Neural crest cell (in vitro differentiated cells): ENCODE results near the gene YBX3. TPM values are rescaled to one million over a fixed set of nuclear protein-coding genes. Genes with fewer than 3 reads are reported as not detected.

ENCODE experiments used
- DNase-seq: peaks from one replicate; pipeline ENCODE4 v3.0.0; 2021; ENCODE audit warnings: low read depth, mixed read lengths, low spot score
- H3K27ac Mint-ChIP-seq: one replicate; pipeline ENCODE4 v1.8.0; 2021; ENCODE audit warnings: mild to moderate bottlenecking, mixed read lengths; ENCODE audit not compliant: unreplicated experiment
- H3K27me3 Mint-ChIP-seq: 2 replicates; pipeline ENCODE4 v1.8.0; 2021; ENCODE audit warnings: low read depth, mild to moderate bottlenecking, mixed read lengths
- H3K36me3 Mint-ChIP-seq: 2 replicates; pipeline ENCODE4 v1.8.0; 2021; ENCODE audit warnings: low read depth, mild to moderate bottlenecking, mixed read lengths
- H3K4me1 Mint-ChIP-seq: 2 replicates; pipeline ENCODE4 v1.8.0; 2021; ENCODE audit warnings: mixed read lengths
- H3K4me3 Mint-ChIP-seq: one replicate; pipeline ENCODE4 v1.8.0; 2021; ENCODE audit warnings: mild to moderate bottlenecking, mixed read lengths
- H3K9me3 Mint-ChIP-seq: 2 replicates; pipeline ENCODE4 v1.8.0; 2021; ENCODE audit warnings: mixed read lengths
- CTCF ChIP-seq: fragments of 200-600 bp; sonication (generic); conservative IDR thresholded peaks from 2 replicates; pipeline ENCODE4 v1.5.0; 2021; ENCODE audit warnings: antibody characterized with exemption, mild to moderate bottlenecking
- total RNA-seq: library from RNA; stranded (reverse); gene quantifications from 2 replicates; pipeline ENCODE4 v1.2.1, GENCODE V29; 2021

The YBX3 gene
- total RNA-seq, 1 donor from 2014 or later, result 90.4 TPM

- Mint-ChIP-seq H3K4me1 (no peaks in the 10 kb centered on the region), H3K36me3 (peaks cover 14% of the 10 kb centered on the region), H3K4me3 (no peak overlapping the region), H3K27me3 (no peaks in the 10 kb centered on the region), H3K27ac (no peak overlapping the region), H3K9me3 (no peaks in the 10 kb centered on the region)
- DNase-seq, result no peak
- TF ChIP-seq CTCF, result no peak
Observed at GRCh38 chr12:10697156-10697555, 26.0 kb downstream of the YBX3 start.

GRCh38 chr12:10690906-10691305 is 32.2 kb downstream of the YBX3 start:
- peaks cover 7% of the 10 kb centered on the region for H3K9me3 Mint-ChIP-seq
- no peak overlapping the region for H3K27ac Mint-ChIP-seq
- no peaks in the 10 kb centered on the region for H3K4me1 Mint-ChIP-seq
- peaks cover 4% of the 10 kb centered on the region for H3K36me3 Mint-ChIP-seq
- DNase-seq, result no peak
- H3K4me3 Mint-ChIP-seq, result no peak overlapping the region
- TF ChIP-seq CTCF, result no peak
- no peaks in the 10 kb centered on the region for H3K27me3 Mint-ChIP-seq

- Mint-ChIP-seq H3K9me3 (peaks cover 7% of the 10 kb centered on the region), H3K27ac (no peak overlapping the region), H3K4me3 (no peak overlapping the region), H3K27me3 (peaks cover 2% of the 10 kb centered on the region), H3K4me1 (no peaks in the 10 kb centered on the region), H3K36me3 (peaks cover 4% of the 10 kb centered on the region)
- no peak for TF ChIP-seq CTCF
- DNase-seq, result no peak
Observed at GRCh38 chr12:10689146-10689545, 34.0 kb downstream of the YBX3 start.

- Mint-ChIP-seq H3K4me1 (no peaks in the 10 kb centered on the region), H3K4me3 (no peak overlapping the region), H3K36me3 (peaks cover 4% of the 10 kb centered on the region), H3K9me3 (peaks cover 7% of the 10 kb centered on the region), H3K27me3 (peaks cover 2% of the 10 kb centered on the region), H3K27ac (no peak overlapping the region)
- no peak for DNase-seq
- TF ChIP-seq CTCF, result no peak
Observed at GRCh38 chr12:10688042-10688441, 35.1 kb downstream of the YBX3 start.

- peak within 1 kb of the TSS; percentile 83 for H3K4me3 Mint-ChIP-seq
- TF ChIP-seq CTCF, result peak; percentile 100
- H3K4me1 Mint-ChIP-seq, result no peaks in the 10 kb centered on the region
- H3K27me3 Mint-ChIP-seq, result peaks cover 70% of the 10 kb centered on the region
- no peaks in the 10 kb centered on the region for H3K36me3 Mint-ChIP-seq
- peak; percentile 47 for DNase-seq
- H3K27ac Mint-ChIP-seq, result no peak within 1 kb of the TSS
- no peaks in the 10 kb centered on the region for H3K9me3 Mint-ChIP-seq
Observed at GRCh38 chr12:10673659-10674384, 49.3 kb downstream of the YBX3 start, which contains the start of gene STYK1. Gene STYK1 (minus strand): TSS chr12:10674052. CDS start chr12:10634618, 39,434 bp downstream.
